Fibroblast of gingiva (primary cell): ENCODE data around the gene SPACA5.
A peak's percentile ranks its signal among the peaks of the same experiment; 100 is the strongest.
"Not testable (repeated sequence)": the region's sequence is repeated elsewhere in the genome, so short reads cannot be mapped to it uniquely, and the experiment has no call there.

Source experiments
- DNase-seq: peaks from one replicate; pipeline ENCODE4 v3.0.0-alpha.2; 2011; ENCODE audit warnings: low read depth

SPACA5 gene

DNA sequence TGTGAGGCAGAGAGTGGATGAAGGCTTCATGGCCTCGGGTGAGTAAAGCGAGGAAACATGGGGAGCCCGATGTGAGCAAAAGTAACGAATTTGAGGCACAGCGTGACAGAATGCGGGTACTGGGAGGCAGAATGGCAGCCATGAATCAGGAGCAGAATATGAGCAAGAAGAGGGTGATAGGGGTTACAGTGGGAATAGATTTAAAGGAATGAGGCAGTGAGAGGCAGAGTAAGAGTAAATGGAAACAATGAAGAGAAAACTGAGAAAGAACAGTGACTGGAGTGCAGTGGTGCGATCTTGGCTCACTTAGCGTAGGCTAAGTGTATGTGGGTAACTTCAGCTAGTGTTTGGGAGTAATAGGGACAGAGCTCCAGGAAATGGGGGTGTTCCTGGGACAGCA is at the start of gene SPACA5:
TSS of gene SPACA5 (plus strand) at position 301 of the 400 bp plus-strand sequence. CDS start 815 bp downstream, outside the sequence.
- DNase-seq: not testable (repeated sequence)

DNA sequence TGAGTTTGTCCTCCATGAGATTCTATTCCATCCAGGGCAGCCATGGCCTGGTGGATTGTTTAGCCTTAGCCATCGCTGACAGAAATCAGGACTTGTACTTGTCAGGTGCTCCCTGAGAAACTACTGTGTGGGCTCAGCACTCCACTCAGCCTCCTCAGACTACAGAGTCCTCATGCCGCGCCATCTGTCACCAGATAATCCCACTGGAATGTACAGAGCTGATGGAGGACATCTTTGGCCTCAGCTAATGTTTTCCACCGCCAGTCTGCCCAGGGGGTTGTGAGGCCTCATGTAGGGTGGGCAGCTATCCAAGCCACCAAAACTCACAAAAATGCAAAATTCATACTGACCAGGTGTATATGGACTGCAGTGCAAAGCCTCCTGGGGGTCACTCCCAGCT is 48.6 kb upstream of the SPACA5 start:
- DNase-seq: not testable (repeated sequence)

DNA sequence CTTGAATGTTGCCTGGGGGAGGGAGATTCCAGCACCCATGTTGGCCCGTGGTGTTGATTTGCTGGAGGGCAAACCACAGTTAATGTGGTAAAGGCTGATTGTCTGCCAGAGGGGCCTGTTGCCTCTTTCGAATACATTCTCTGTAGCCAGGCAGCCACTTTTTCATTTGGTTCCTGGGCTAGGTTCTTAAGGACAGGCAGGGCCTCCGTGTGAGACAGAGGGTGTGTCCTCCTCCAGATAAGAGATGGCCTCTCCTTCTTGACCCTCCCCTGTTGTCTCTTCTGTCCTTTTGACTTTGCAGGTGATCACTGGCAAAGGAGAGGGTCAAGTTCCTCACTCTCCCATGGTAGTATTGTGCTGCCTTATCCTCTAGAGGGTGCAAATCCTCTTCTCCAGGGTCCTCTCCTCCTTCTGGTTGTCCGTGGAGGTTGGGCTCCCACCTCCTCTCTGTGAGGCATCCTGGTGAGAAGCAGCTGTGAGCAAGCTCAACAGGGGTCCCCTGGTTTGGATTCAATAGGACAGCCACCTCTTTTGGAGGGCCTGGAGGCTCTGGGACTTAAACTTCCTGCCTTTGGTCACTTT is 47.9 kb upstream of the SPACA5 start:
- no peak for DNase-seq

DNA sequence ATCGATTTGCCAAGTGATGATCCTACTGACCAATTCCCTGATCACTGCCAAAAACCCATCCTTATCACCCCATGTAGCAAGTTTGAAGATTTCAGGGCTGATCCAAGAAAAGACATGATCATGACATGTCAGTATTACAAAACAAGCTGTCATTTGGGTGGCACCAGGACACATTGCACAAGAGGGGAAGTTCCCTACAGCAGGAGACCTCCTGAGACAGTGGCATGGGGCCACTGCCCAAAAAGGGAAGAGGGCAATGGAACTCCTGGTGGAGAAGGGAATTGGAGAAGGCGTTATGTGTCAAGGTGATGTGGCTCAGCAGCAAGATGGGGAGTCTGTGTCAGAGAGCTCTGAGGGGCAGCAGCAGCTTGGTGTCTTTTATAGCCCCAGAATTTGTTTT is 46.4 kb upstream of the SPACA5 start:
- no peak for DNase-seq

DNA sequence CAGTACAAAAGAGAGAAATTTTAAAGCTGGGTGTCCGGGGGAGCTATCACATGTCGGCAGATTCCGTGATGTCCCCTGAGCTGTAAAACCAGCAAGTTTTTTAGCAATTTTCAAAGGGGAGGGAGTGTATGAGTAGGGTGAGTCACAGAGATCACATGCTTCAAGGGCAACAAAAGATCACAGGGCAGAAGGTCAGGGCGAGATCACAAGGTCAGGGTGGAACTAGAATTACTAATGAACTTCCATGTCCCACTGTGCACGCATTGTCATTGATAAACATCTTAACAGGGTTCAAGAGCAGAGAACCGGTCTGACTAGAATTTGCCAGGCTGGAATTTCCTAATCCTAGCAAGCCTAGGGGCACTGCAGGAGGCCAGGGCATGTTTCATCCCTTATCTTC is 45.0 kb upstream of the SPACA5 start:
- DNase-seq: not testable (repeated sequence)

DNA sequence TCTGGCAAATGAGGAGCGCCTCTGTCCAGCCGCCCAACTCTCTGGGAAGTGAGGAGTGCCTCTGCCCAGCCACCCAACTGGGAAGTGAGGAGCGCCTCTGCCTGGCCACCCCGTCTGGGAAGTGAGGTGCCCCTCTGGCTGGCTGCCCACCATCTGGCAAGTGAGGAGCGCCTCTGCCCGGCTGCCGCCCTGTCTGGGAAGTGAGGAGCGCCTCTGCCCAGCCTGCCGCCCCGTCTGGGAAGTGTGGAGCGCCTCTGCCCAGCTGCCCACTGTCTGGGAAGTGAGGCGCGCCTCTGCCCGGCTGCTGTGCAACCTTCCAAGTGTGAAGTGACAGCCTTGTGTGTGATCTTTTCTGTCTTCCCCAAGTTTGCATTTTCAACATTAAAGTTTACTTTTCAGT is 41.3 kb upstream of the SPACA5 start:
- DNase-seq: not testable (repeated sequence)

DNA sequence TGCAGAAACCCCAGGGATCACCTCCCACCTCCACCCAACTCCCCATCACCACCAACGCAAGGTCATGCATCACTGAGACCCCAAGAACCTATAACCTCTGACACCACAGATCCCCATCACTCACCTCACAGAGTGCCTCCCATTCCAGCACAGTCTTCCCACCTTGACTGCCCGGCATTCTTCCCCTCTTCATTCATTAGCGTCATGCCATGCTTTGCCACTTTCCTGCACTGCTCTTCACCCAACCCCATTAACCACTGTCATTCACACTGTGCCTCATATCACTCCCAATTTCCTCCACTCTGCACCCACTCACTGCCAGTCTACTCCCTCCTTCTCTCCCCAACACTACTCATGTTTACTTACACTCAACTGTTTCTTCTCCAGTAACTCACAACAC is 33.6 kb upstream of the SPACA5 start:
- no peak for DNase-seq

DNA sequence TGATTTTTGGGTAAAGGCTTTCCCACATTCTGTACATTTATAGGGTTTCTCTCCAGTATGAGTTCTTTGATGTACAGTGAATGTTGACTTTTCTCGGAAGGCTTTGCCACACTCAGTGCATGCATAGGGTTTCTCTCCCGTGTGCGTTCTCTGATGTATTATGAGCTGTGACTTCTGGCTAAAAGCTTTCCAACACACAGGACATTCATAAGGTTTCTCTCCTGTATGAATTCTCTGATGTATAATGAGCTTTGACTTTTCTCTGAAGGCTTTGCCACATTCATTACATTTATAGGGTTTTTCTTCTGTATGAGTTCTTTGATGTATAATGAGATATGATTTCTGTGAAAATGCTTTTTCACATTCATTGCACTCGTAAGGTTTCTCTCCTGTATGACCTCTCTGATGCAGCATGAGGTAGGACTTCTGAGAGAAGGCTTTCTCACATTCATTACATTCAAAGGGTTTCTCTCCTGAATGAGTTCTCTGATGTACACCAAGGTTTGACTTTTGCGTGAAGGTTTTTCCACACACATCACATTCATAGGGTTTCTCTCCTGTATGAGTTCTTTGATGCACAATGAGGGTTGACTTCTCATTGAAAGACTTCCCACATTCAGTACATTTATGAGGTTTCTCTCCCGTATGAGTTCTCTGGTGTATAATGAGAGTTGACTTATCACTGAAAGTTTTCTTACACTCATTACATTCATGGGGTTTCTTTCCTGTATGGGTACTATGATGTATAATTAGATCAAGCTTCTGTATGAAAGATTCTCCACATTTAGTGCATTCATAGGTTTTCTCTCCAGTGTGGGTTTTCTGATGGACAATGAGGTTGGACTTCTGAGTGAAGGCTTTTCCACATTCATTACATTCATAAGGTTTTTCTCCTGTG is 30.3 kb upstream of the SPACA5 start:
- no peak for DNase-seq

DNA sequence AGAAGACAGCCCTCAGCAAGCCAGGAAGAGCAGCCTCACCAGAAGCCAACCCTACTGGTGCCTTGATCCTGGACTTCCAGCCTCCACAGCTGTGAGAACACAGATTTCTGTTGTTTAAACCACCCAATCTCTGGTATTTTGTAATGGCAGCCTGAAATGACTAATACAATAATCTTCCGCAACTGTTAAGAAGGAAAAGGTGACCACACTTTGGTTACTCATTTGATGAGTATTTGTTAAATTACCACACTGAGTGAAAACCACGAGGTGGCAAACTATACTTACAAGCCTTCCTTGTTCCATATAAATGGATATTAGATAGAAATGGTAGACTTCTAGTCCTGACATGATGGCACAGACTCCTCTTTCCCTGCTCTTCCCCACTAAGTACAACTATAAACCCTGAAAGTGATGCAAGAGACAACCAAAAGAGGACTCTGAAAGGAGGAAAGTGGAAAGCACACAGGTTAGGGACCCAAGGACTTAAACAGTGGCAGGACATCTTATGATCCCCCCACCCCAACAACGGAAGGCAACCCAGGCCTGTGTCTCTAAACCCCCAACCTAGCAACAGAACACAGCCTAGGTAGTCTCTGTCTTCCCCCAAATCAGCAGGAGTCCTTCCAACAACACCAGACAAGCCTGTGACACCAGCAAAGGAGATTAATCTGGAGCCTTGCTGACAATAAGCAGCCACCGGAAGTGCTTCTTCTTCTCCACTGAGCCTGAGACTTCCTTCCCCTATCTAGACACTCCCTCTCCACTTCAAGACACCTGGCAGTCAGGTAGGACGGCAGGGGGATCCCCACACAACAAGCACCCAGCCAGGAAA is 15.3 kb upstream of the SPACA5 start:
- DNase-seq: peak; percentile 14

DNA sequence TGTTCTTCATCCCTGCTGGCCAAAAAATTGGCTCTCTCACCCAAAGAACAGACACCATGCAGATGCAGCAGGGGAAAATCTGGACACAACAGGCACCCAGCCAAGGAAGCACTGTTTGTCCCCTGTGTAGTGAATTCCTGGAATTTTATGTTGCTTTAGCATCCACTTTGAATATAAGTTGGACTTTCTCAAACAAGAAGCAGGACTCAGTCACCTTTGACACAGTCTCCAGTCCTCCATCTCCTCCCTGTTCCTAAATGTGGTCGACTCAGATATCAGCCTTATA is 14.8 kb upstream of the SPACA5 start:
- DNase-seq: no peak

DNA sequence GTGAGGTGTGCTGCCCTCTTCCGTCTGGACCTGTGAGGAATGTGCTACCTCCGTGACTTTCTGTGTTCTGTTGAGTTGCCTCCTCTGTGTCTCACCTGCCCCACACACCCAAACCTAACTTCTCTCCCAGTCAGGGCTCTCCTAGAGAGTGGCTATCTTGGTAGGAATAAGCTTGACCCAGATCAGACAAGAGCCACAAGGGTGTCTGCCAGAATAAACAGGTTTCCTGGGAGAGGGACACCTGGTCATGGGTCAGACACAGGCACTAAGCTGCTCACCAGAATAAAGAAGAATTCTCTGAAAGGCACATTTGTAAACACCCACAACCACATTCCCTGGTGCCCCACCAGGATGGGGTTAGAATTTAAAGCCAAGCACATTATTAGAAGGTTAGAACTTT is 14.1 kb upstream of the SPACA5 start:
- DNase-seq: no peak

DNA sequence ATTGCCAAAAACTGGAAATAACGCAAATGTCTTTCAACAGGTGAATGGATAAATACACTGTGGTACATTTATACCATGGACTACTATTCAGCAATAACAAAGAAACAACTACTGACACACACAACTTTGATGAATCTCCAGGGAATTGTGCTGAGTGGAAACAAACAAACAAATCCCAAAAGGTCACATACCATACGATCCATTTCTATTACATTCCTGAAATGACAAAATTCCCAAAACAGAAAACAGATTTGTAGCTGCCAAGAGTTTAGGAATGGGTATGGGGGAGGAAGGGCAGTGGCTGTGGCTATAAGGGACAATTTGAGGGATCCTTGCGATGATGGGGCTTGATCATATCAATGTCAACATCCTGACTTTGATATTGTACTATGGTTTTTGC is 5.5 kb upstream of the SPACA5 start:
- peak; percentile 3 for DNase-seq

DNA sequence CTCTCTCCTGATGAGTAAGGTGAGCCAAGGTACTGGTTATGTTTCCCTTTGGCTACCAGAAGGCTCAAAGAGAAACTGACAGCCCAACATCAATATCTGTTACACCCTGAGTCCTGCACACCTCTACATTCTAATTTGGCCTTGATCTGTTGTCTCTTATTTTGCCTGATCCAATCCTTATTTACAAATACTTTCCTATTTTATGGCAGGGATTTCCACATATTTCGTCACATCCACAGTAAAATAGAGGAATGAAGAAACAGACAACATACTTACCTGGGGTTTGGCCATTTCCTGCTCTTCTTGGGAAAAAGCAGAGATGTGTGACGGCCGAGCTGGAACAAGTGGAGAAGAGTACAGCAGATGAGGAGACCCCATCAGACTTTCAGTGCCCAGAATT is 4.5 kb upstream of the SPACA5 start:
- DNase-seq: no peak

DNA sequence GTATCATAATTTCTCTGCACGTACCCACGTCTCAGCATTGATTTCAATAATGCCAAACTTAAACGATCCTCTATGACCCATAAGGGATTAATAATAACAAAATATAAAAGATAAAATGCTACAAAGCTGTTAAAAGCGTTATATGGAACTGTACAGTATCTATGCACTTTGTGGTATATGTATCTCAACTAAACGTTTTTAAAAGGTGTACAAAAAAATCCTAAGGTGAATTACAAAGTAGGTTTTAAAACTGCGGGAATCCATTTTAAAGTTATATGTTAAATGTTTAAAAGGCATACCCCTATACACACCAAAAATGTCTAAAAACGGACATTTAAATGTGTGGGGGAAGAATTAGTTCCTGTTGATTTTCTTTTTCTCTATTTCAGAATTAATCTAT is 3.9 kb upstream of the SPACA5 start:
- no peak for DNase-seq

DNA sequence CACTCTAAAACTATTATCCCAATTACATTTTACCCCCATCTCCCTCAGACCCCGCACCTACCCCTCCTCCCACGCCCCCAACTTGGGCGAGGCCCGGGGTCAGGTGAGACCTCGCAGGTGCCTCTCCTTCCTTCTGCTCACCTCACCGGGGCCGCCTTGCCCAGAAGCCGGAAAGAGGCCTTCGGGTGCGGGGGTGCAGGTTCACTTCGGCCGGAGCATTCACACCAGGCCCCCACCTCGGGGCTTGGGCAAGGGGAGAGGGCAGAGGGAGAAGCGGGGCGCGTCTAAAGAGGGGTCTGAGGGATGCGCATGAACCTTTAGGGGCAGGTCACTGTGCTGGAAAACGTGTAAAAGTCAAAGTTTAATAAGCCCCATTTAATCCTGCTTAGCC is 3.4 kb upstream of the SPACA5 start:
- no peak for DNase-seq

DNA sequence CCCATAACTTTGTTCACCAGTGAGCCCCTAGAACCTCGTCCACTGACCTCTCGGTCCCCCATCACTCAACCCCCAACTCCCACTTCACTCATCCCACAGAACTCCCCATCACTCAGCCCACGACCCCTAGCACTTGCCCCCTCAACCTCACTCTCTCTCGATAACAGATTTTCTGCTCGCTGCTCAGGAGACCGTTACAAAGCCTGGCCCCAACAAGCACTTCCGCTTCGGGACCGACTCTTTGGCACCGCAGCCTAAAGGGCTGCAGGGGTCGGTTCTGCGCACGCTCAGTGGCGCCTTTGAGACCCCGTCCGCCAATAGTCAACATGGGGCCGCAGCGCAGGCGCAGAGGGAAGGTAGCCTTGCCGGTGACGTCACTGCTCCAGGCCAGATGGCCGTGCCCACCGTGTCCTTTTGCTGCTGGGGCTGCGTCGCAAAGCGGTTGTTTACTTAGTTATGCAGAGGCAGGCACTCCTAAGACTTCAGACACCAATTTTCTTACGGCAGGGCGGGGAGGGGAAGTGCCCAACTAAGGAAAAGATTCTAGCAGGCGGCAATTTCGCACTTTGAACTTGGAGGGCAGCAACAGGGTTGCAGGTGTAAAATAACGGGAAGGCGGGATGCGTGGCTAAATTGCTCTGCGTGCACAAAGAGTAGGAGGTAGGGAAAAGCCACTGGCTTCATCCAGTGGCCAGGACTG is 2.9 kb upstream of the SPACA5 start, which contains the start of gene ZNF182:
TSS of gene ZNF182 (minus strand) at position 232 of the 700 bp plus-strand sequence. CDS start 1,380 bp downstream, outside the sequence.
- peak; percentile 85 for DNase-seq

DNA sequence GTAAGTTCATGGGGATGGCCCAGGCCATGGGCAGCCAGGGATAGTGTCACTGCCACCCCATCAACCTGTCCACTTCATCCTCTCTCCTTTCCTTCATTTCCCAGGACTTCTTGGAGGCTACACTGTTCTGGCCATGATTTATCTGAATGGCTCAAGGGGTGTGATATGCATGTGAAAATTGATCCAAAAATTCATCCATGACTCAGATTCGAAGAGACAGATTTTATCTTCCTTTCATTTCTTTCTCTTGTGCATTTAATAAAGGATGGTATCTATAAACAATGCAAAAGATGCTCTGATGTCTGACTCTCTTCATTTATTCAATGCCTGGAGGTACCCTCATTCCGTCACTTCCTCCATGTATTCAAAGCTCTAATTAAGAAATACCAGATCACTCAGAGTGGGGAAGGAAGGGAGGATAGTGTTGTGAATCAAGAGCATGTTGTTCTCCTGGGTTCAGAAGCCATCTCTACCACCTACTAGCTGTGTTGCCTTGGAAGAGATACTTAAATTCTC is 2.7 kb downstream of the SPACA5 start:
- DNase-seq: not testable (repeated sequence)

DNA sequence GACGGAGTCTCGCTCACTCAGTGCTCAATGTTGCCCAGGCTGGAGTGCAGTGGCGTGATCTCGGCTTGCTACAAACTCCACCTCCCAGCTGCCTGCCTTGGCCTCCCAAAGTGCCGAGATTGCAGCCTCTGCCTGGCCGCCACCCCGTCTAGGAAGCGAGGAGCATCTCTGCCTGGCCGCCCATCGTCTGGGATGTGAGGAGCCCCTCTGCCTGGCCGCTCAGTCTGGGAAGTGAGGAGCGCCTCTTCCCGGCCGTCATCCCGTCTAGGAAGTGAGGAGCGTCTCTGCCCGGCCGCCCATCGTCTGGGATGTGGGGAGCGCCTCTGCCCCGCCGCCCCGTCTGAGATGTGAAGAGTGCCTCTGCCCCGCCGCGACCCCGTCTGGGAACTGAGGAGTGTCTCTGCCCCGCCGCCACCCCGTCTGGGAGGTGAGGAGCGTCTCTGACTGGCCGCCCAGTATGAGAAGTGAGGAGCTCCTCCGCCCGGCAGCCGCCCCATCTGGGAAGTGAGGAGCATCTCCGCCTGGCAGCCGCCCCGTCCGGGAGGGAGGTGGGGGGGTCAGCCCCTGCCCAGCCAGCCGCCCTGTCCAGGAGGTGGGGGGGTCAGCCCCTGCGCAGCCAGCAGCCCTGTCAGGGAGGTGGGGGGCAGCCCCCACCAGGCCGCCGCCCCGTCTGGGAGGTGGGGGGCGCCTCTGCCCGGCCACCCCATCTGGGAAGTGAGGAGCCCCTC is 10.0 kb downstream of the SPACA5 start:
- not testable (repeated sequence) for DNase-seq

DNA sequence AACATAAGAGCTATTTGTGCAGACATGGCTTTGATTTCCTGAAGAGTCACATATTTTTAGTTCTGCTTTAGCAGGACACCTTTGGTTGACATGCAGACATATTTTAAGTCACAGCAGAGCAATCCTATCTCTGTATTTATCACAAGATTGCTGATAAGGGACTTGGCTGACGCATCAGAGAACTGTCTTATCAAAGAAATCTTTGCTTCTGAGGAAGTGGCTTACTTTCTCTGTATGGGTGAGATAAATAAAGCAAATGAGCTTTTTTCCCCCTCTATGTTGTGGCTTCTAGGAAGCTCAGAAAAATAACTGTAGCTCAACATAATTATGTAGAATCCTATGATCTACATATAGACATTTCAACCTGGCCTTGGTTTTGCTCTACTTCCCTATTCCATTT is 13.1 kb downstream of the SPACA5 start:
- not testable (repeated sequence) for DNase-seq

DNA sequence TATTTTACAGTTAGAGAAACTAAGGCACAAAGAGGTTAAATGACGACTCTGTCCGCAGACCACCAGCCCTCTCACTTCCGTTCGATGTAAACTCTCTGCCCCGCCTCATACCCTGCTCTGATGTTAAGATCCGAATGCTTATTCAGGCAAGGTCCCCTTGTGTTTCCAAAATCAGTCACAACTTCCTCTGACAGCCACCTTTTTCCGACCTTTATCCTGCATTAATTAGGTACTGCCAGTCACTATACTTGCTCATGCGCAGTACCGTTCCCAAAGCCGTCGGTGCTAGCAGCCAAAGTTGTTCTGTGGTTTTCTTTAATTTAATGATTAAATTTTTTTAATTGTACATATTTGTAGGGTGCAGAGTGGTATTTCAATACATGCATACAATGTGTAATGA is 13.7 kb downstream of the SPACA5 start:
- not testable (repeated sequence) for DNase-seq
